Stomach smooth muscle (tissue), 2 donors: ENCODE results near the gene USP34.

ENCODE experiments used
- H3K27ac ChIP-seq: one replicate; pipeline ENCODE4 v1.7.0; 2013; ENCODE audit warnings: mild to moderate bottlenecking, low read length, inconsistent platforms
- H3K27me3 ChIP-seq, 2 donors: one replicate each; pipeline ENCODE4 v1.7.0; 2013; ENCODE audit warnings: low read length in 2 of 2; ENCODE audit not compliant: insufficient read depth in 2 of 2, control insufficient read depth in 1 of 2
- H3K36me3 ChIP-seq, 2 donors: one replicate each; pipeline ENCODE4 v1.7.0; 2013; ENCODE audit warnings: low read length in 2 of 2; ENCODE audit not compliant: control insufficient read depth in 2 of 2, insufficient read depth in 2 of 2
- H3K4me1 ChIP-seq: one replicate; pipeline ENCODE4 v1.7.0; 2013; ENCODE audit warnings: low read length; ENCODE audit not compliant: control insufficient read depth, insufficient read depth
- H3K4me3 ChIP-seq, 2 donors: one replicate each; pipeline ENCODE4 v1.7.0; 2013; ENCODE audit warnings: low read length in 2 of 2
- H3K9ac ChIP-seq, 2 donors: one replicate each; pipeline ENCODE4 v1.7.0; 2013; ENCODE audit warnings: low read length in 2 of 2, mild to moderate bottlenecking in 1 of 2
- H3K9me3 ChIP-seq, 2 donors: one replicate each; pipeline ENCODE4 v1.7.0; 2013; ENCODE audit warnings: low read length in 2 of 2; ENCODE audit not compliant: control insufficient read depth in 2 of 2
- donor health status: healthy.
- donor health status: Pancreatic carcinoma.

USP34 gene

GRCh38 chr2:61470965-61471904, at the start of gene USP34:
USP34 (minus strand) TSS chr2:61471087; CDS start chr2:61470692, 395 bp downstream.
- H3K4me3 ChIP-seq, result peak within 1 kb of the TSS; percentile 89 to 95
- H3K4me1 ChIP-seq, result peaks cover 12% of the 10 kb centered on the region
- no peaks in the 10 kb centered on the region for H3K36me3 ChIP-seq
- no peaks in the 10 kb centered on the region for H3K9me3 ChIP-seq
- no peaks in the 10 kb centered on the region for H3K27me3 ChIP-seq
- peak within 1 kb of the TSS; percentile 98 for H3K27ac ChIP-seq
- H3K9ac ChIP-seq, result peak within 1 kb of the TSS; percentile 92 to 98

DNA sequence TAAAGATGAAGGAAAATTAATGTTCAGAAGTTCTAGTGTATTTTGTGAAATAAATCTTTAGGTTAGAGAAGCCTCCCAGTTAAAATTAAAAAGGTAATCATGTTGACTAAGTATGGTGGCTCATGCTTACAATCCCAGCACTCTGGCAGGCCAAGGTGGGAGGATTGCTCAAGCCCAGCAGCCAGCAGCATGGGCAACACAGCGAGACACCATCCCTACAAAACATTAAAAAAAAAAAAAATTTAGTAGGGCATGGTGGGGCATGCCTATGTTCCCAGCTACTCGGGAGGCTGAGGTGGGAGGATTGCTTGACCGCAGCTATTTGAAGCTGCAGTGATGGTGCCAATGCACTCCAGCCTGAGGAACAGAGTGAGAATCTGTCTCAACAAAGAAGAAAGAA, 49.4 kb upstream of the USP34 start:
- no peaks in the 10 kb centered on the region for H3K4me1 ChIP-seq
- H3K9ac ChIP-seq, result no peak overlapping the region
- H3K4me3 ChIP-seq, result no peak overlapping the region
- H3K27ac ChIP-seq, result no peak overlapping the region
- H3K36me3 ChIP-seq, result peaks cover 13 to 15% of the 10 kb centered on the region in 2 donors
- no peaks in the 10 kb centered on the region for H3K9me3 ChIP-seq
- H3K27me3 ChIP-seq, result no peaks in the 10 kb centered on the region

DNA sequence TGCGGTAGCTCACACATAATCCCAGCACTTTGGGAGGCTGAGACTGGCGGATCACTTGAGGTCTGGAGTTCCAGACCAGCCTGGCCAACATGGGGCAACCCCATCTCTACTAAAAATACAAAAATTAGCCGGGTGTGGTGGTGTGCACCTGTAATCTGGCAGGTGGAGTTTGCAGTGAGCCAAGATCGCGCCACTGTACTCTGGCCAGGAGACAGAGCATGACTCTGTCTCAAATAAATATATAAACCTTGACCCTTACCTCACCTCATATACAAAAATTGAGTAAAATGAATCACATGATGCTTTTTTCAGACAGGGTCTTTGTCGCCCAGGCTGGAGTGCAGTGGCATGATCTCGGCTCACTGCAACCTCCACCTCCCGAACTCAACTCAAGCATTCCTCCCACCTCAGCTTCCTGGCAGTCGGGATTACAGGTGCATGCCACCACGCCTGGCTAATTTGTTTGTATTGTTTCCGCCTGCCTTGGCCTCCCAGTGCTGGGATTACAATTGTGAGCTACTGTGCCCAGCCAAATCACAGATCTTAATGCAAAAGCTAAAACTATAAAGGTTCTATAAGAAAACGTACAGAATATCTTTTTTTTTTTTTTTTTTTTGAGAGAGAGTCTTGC, 42.0 kb upstream of the USP34 start:
- no peak overlapping the region for H3K9ac ChIP-seq
- no peaks in the 10 kb centered on the region for H3K4me1 ChIP-seq
- no peak overlapping the region for H3K4me3 ChIP-seq
- H3K36me3 ChIP-seq, result peaks cover 16 to 21% of the 10 kb centered on the region in 2 donors
- no peaks in the 10 kb centered on the region for H3K9me3 ChIP-seq
- H3K27ac ChIP-seq, result no peak overlapping the region
- H3K27me3 ChIP-seq, result no peaks in the 10 kb centered on the region

DNA sequence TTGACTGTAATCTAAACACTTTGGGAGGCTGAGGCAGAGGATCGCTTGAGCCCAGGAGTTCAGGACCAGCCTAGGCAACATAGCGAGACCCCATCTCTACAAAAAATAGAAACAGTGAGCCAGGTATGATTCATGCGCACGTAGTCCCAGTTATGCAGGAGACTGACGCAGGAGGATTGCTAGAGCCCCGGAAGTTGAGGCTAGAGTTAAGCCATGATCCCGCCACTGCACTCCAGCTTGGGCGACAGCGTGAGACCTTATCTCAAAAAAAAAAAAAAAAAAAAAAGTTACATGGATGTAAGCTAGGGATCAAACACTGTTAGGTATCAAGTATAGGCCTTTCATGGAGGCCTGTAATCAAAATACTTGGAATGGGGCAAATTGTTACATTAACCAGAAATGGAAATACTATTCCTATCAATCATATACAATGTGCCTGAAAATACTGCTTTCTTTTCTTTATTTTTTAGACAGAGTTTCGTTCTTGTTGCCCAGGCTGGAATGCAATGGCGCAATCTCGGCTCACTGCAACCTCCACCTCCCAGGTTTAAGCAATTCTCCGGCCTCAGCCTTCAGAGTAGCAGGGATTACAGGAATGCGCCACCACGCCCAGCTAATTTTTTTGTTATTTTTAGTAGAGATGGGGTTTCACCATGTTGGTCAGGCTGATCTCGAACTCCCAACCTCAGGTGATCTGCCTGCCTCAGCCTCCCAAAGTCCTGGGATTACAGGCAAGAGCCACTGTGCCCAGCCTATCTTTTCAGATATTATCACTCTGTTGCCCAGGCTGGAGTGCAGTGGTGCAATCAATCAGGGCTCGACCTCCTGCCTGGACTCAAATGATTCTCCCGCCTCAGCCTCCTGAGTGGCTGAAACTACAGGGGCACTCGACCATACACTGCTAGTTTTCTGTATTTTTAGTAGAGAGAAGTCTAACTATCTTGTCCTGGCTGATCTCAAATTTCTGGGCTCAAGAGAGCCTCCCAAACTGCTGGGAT, 40.1 kb upstream of the USP34 start:
- no peaks in the 10 kb centered on the region for H3K4me1 ChIP-seq
- no peak overlapping the region for H3K27ac ChIP-seq
- H3K36me3 ChIP-seq, result peaks cover 6 to 17% of the 10 kb centered on the region in 2 donors
- no peaks in the 10 kb centered on the region for H3K9me3 ChIP-seq
- no peak overlapping the region for H3K4me3 ChIP-seq
- H3K27me3 ChIP-seq, result no peaks in the 10 kb centered on the region
- H3K9ac ChIP-seq, result no peak overlapping the region

- no peaks in the 10 kb centered on the region for H3K4me1 ChIP-seq
- no peak overlapping the region for H3K4me3 ChIP-seq
- no peak overlapping the region for H3K9ac ChIP-seq
- H3K27me3 ChIP-seq, result no peaks in the 10 kb centered on the region
- H3K9me3 ChIP-seq, result no peaks in the 10 kb centered on the region
- peaks cover 0 to 6% of the 10 kb centered on the region in 2 donors for H3K36me3 ChIP-seq
- H3K27ac ChIP-seq, result no peak overlapping the region
Measured at GRCh38 chr2:61504949-61505348, 34.1 kb upstream of the USP34 start.

DNA sequence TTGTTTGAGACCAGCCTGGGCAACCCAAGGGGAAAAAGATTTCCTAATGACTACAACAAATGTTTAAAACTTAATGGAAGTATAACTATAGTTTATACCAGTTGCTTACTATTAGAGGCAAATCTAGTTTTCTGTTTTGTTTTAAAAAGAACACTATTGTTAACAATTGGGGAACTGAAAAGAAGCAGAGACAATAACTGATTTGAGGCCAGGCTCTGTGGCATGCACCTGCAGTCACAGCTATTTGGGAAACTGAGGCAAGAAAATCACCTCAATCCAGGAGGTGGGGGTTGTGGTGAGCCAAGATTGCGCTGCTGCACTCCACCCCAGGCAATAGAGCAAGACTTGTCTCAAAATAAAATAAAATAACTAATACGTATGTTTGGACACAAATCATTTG, 28.2 kb upstream of the USP34 start:
- no peaks in the 10 kb centered on the region for H3K27me3 ChIP-seq
- no peak overlapping the region for H3K4me3 ChIP-seq
- H3K27ac ChIP-seq, result no peak overlapping the region
- peaks cover 25 to 32% of the 10 kb centered on the region in 2 donors for H3K36me3 ChIP-seq
- no peaks in the 10 kb centered on the region for H3K9me3 ChIP-seq
- no peak overlapping the region for H3K9ac ChIP-seq
- H3K4me1 ChIP-seq, result no peaks in the 10 kb centered on the region

- H3K4me1 ChIP-seq, result no peaks in the 10 kb centered on the region
- no peak overlapping the region for H3K9ac ChIP-seq
- H3K27ac ChIP-seq, result no peak overlapping the region
- peaks cover 46 to 49% of the 10 kb centered on the region in 2 donors for H3K36me3 ChIP-seq
- no peak overlapping the region for H3K4me3 ChIP-seq
- H3K27me3 ChIP-seq, result no peaks in the 10 kb centered on the region
- no peaks in the 10 kb centered on the region for H3K9me3 ChIP-seq
Measured at GRCh38 chr2:61493523-61493942, 22.6 kb upstream of the USP34 start.

DNA sequence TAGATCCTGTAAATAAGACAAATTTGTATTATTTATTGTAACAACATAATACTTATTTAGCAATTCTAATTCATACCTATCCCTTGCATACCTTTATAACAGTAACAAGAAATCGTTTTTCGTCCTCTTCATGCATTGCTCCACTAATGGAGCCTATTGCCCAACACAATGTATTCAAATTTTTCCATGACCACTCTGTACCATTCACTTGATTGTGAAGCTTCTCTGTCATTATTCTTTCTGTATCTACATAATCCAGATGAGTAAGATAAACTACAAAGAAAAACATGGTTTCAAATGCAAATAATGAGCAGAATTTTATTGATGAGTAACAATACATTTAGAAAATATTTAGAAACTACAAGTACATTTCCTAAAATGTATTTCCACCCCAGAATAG, 21.6 kb upstream of the USP34 start:
- Histone ChIP-seq H3K36me3 (peaks cover 44 to 53% of the 10 kb centered on the region in 2 donors), H3K4me3 (no peak overlapping the region), H3K27ac (no peak overlapping the region), H3K27me3 (no peaks in the 10 kb centered on the region), H3K9ac (no peak overlapping the region), H3K9me3 (no peaks in the 10 kb centered on the region), H3K4me1 (no peaks in the 10 kb centered on the region)

DNA sequence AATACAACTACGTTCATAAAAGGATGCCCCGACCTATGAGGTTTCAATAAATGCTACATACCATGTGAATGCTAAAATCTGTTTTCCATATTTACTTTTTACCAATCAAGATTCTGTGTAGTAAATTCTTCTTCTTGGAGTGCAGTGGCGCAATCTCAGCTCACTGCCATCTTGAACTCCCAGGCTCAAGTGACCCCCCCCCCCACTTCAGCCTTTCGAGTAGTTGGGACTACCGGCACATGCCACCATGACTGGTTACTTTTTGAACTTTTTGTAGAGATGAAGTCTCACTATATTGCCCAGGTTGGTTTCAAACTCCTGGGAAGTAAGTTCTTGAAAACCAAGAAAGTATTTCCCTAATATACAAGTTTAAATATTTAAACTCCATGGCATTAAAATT, 14.4 kb upstream of the USP34 start:
- Histone ChIP-seq H3K27me3 (no peaks in the 10 kb centered on the region), H3K36me3 (peaks cover 24 to 45% of the 10 kb centered on the region in 2 donors), H3K9me3 (no peaks in the 10 kb centered on the region), H3K4me3 (no peak overlapping the region), H3K9ac (no peak overlapping the region), H3K4me1 (no peaks in the 10 kb centered on the region), H3K27ac (no peak overlapping the region)

GRCh38 chr2:61478086-61478485, 7.2 kb upstream of the USP34 start:
- Histone ChIP-seq H3K4me1 (no peaks in the 10 kb centered on the region), H3K27ac (no peak overlapping the region), H3K27me3 (no peaks in the 10 kb centered on the region), H3K9me3 (no peaks in the 10 kb centered on the region), H3K36me3 (peaks cover 24 to 27% of the 10 kb centered on the region in 2 donors), H3K4me3 (no peak overlapping the region), H3K9ac (no peak overlapping the region)
